ENCODE measurements around the gene APOBEC3A. TPM values are rescaled to one million over a fixed set of nuclear protein-coding genes. Genes with fewer than 3 reads are reported as not detected.
"Not testable (repeated sequence)": the region's sequence is repeated elsewhere in the genome, so short reads cannot be mapped to it uniquely, and the experiment has no call there.

The APOBEC3A gene
- total and polyA plus RNA-seq, 9 donors, result 0.10 to 1.2 (median 0.64) TPM; not detected in 4

DNA sequence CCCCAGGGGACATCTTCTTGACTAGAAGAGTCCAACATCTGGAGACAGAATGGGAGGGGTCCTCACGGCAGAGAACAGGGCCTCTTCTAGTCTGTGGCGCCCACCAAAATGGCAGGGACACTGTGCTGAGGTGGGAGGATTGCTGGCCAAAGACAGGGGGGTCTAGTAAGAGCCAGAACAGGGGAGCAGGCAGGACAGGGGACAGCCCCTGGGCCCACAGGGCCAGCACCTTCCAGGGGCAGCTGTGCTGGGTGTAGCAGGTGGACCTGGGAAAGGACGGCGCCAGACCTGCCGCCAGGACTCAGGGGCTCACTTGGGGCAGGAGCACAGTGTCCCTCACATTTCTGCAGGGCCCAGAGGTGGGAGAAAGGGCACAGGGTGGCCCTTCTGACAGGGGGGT, 858 bp upstream of the APOBEC3A start:
- H3K4me1 ChIP-seq (ENCODE audit: insufficient read depth), result no peaks in the 10 kb centered on the region
- no peak for DNase-seq
- no peak overlapping the region for H3K4me3 ChIP-seq
- no peaks in the 10 kb centered on the region for H3K36me3 ChIP-seq
- WGBS, 3 donors, result 85 to 87% (median 86%) methylated on average over 5 of the region's 5 CpGs
- no peak overlapping the region for H3K27ac ChIP-seq
- H3K9me3 ChIP-seq, result no peaks in the 10 kb centered on the region
- H3K27me3 ChIP-seq, result no peaks in the 10 kb centered on the region
- intact Hi-C loops (cut with DNase I), result no loop called here
- TF ChIP-seq, protein P1, sequence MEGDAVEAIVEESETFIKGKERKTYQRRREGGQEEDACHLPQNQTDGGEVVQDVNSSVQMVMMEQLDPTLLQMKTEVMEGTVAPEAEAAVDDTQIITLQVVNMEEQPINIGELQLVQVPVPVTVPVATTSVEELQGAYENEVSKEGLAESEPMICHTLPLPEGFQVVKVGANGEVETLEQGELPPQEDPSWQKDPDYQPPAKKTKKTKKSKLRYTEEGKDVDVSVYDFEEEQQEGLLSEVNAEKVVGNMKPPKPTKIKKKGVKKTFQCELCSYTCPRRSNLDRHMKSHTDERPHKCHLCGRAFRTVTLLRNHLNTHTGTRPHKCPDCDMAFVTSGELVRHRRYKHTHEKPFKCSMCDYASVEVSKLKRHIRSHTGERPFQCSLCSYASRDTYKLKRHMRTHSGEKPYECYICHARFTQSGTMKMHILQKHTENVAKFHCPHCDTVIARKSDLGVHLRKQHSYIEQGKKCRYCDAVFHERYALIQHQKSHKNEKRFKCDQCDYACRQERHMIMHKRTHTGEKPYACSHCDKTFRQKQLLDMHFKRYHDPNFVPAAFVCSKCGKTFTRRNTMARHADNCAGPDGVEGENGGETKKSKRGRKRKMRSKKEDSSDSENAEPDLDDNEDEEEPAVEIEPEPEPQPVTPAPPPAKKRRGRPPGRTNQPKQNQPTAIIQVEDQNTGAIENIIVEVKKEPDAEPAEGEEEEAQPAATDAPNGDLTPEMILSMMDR (IDR thresholded peaks at IDR 0.05), result no peak
- TF ChIP-seq POLR2A (IDR thresholded peaks at IDR 0.05) (no peak), EP300 (IDR thresholded peaks at IDR 0.05) (no peak)

DNA sequence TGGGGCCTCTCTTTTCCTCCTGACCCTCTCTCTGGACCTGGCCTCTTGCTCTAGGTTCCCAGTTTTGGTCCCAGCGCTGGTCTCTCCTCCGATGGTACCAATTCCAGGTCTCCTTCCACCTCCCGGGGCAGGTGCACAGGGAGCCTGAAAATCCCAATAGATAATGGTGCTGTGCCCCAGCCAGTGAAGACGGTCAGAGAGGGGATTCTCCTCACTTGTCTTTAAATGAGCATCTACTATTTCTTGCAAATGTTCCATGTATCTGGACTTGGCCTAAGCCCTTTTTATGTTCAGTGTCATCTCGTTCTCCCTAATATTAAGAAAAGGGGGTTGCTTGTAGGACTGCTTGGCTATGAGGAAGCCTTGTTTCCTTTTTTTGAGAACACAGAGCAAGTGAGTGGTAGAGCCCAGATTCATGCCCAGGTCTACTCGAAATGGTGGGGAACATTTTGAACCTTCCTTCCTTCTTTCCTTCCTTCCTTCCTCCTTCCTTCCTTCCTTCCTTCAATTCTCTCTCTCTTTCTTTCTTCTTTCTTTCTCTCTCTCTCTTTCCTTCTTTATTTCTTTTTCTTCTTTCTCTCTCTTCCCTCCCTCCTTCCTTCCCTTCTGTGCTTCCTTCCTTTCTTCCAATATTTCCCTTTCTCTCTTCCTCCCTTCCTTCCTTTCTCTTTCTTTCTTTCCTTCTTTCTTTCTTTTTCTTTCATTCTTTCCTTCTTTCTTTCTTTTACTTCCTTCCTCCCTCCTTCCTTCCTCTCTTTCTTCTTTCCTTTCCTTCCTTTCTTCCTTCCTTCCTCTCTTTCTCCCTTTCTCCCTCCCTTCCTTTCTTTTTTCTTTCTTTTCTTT, 620 bp downstream of the APOBEC3A start:
- WGBS, 3 donors, result 83 to 90% (median 85%) methylated on average over 6 of the region's 6 CpGs
- intact Hi-C loops (cut with DNase I), result no loop called here

DNA sequence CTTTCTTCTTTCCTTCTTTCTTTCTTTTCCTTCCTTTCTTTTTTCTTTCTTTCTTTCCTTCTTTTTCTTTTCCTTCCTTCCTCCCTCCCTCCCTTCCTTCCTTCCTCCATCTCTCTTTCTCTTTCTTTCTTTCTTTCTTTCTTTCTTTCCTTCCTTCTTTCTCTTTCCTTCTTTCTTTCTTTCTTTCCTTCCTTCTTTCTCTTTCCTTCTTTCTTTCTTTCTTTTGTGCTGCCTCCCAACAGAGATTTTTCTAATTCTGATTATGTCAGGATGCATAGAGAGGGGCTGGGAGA, 1.2 kb downstream of the APOBEC3A start:
- H3K9me3 ChIP-seq; DNase-seq; H3K27ac ChIP-seq; H3K4me1 ChIP-seq (ENCODE audit: insufficient read depth); H3K36me3 ChIP-seq; intact Hi-C loops (cut with DNase I); H3K27me3 ChIP-seq; H3K4me3 ChIP-seq: not testable (repeated sequence)

More for the DNA sequence above, 620 bp downstream of the APOBEC3A start:
- H3K27me3 ChIP-seq, result no peaks in the 10 kb centered on the region
- no peaks in the 10 kb centered on the region for H3K36me3 ChIP-seq
- no peak overlapping the region for H3K4me3 ChIP-seq
- no peaks in the 10 kb centered on the region for H3K9me3 ChIP-seq
- TF ChIP-seq EP300 (IDR thresholded peaks at IDR 0.05), result no peak
- no peak for TF ChIP-seq POLR2A (IDR thresholded peaks at IDR 0.05)
- TF ChIP-seq, protein P1 (IDR thresholded peaks at IDR 0.05), result no peak
- no peaks in the 10 kb centered on the region for H3K4me1 ChIP-seq (ENCODE audit: insufficient read depth)
- no peak for DNase-seq
- no peak overlapping the region for H3K27ac ChIP-seq

DNA sequence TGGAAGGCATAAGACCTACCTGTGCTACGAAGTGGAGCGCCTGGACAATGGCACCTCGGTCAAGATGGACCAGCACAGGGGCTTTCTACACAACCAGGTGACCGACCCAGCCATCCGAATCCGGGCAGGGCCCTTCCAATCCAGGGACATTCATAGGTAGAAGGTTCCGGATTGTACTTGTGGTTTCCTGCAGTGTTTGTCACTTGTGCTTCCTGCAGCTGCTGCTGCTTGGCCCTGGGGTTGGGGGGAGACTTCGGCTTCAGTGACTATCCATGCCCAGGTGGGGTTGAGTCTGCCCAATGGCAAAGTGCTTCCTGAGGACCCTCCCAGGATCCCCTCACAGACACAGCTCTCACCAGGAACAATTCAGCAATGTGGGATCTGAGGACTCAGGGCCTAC, 2.2 kb downstream of the APOBEC3A start:
- Histone ChIP-seq H3K9me3 (no peaks in the 10 kb centered on the region), H3K4me1 (ENCODE audit: insufficient read depth) (no peaks in the 10 kb centered on the region), H3K27ac (no peak overlapping the region), H3K27me3 (no peaks in the 10 kb centered on the region), H3K36me3 (no peaks in the 10 kb centered on the region), H3K4me3 (no peak overlapping the region)
- no peak for DNase-seq
- WGBS, 3 donors, result 78 to 88% (median 84%) methylated on average over 8 of the region's 8 CpGs
- TF ChIP-seq EP300 (IDR thresholded peaks at IDR 0.05) (no peak), POLR2A (IDR thresholded peaks at IDR 0.05) (no peak)
- TF ChIP-seq, protein P1 (IDR thresholded peaks at IDR 0.05), result no peak
- intact Hi-C loops (cut with DNase I), result no loop called here

DNA sequence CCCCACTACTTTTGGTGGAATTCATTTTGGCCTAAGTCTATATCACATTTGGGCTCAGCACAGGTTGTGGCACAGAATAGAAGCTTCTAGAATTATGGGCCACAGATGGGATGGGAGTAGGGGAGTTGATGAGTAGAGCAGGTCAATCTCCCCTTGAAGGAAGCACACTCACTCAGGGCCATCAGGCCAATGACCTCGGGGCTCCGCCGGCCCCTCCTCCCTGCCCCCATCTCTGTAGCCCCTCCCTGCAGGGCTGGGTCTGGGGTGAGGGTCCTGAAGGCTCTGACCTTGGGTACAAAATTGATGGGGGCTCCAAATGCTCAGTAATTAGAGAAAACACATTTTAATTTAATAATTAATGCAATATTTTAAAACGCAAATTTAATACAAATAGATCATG, 3.3 kb downstream of the APOBEC3A start:
- H3K27ac ChIP-seq; H3K9me3 ChIP-seq; DNase-seq; H3K36me3 ChIP-seq; H3K27me3 ChIP-seq; H3K4me3 ChIP-seq; H3K4me1 ChIP-seq (ENCODE audit: insufficient read depth); intact Hi-C loops (cut with DNase I): not testable (repeated sequence)
- 74 to 90% (median 86%) methylated on average over 3 to 4 of the region's 4 CpGs for WGBS, 3 donors

DNA sequence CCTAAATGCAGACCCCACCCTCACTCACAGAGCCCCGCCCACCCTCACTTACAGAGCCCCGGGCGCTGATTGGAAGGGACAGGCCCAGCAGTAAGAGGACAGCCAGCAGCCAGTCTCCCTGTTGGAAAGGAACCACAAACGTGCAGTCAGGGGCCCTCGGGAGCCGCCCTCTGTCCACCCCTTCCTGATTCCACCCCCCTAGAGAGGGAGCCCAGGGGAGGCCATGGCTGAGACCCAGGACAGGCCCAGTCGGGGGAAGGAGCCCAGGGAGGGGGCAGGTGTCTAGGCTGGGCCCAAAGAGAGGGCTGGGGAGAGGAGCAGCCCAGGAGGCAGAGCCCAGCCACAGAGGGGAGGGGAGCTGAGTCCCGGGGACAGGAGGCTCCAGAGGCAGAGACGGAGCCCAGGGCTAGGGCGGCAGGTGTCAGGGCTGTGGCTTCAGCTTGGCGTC, 5.9 kb downstream of the APOBEC3A start:
- H3K4me3 ChIP-seq; H3K27me3 ChIP-seq; H3K36me3 ChIP-seq; intact Hi-C loops (cut with DNase I); H3K27ac ChIP-seq; H3K9me3 ChIP-seq; H3K4me1 ChIP-seq (ENCODE audit: insufficient read depth): not testable (repeated sequence)
- peak in 3 of 5 donors; percentile 35 to 45 (median 44) for DNase-seq
- 17 to 23% methylated on average over 9 to 11 of the region's 11 CpGs; no CpG with 5 or more reads in 1 of the 3 donors for WGBS, 3 donors
